HG02981 (cell line): ENCODE results near the gene EEF1AKMT4.

Experiments
- ATAC-seq: cut with Tn5 transposase; IDR thresholded peaks from one replicate; pipeline ENCODE4 v1.9.1; 2021; ENCODE audit warnings: mild to moderate bottlenecking, moderate library complexity; ENCODE audit not compliant: unreplicated experiment

Gene EEF1AKMT4

GRCh38 chr3:184296616-184297015 lies 47.1 kb downstream of the EEF1AKMT4 start:
- ATAC-seq = no peak

- ATAC-seq = peak; percentile 93
These were observed 49.5 kb downstream of the EEF1AKMT4 start, which contains the start of gene PSMD2 for GRCh38 chr3:184298759-184299487. Gene PSMD2, plus strand, starts transcription at chr3:184299241. Its CDS starts 26 bp downstream, at chr3:184299267.

- ATAC-seq = no peak
These were observed 50.3 kb downstream of the EEF1AKMT4 start for GRCh38 chr3:184299488-184300377.

- ATAC-seq = no peak
These were observed 50.9 kb downstream of the EEF1AKMT4 start for GRCh38 chr3:184300378-184300720.

GRCh38 chr3:184305577-184305976 lies 56.1 kb downstream of the EEF1AKMT4 start:
- no peak for ATAC-seq

GRCh38 chr3:184306341-184306972 lies 57.0 kb downstream of the EEF1AKMT4 start:
- ATAC-seq = no peak

- ATAC-seq = no peak
These were observed 58.4 kb downstream of the EEF1AKMT4 start for GRCh38 chr3:184307915-184308314.
